ENCODE results near the gene AOAH.

AOAH gene

GRCh38 chr7:36570528-36571189 lies 153.6 kb downstream of the AOAH start:
- no peak overlapping the region for H3K27ac ChIP-seq

GRCh38 chr7:36568452-36568849 lies 155.8 kb downstream of the AOAH start:
- no peak for DNase-seq (ENCODE audit: low read depth, low spot score)
- no peak overlapping the region for H3K27ac ChIP-seq

More at GRCh38 chr7:36570528-36571189, 153.6 kb downstream of the AOAH start:
- no peak for DNase-seq (ENCODE audit: low read depth, low spot score)

- H3K27ac ChIP-seq: no peak overlapping the region
- DNase-seq (ENCODE audit: low read depth, low spot score): no peak
Measured at GRCh38 chr7:36567699-36568451, 156.4 kb downstream of the AOAH start.

GRCh38 chr7:36565792-36566356 lies 158.4 kb downstream of the AOAH start:
- no peak for DNase-seq (ENCODE audit: low read depth, low spot score)
- H3K27ac ChIP-seq: no peak overlapping the region

- no peak overlapping the region for H3K27ac ChIP-seq
Measured at GRCh38 chr7:36564489-36564888, 159.8 kb downstream of the AOAH start.

GRCh38 chr7:36563706-36564327 lies 160.5 kb downstream of the AOAH start:
- no peak for DNase-seq (ENCODE audit: low read depth, low spot score)
- no peak overlapping the region for H3K27ac ChIP-seq

More at GRCh38 chr7:36564489-36564888, 159.8 kb downstream of the AOAH start:
- DNase-seq (ENCODE audit: low read depth, low spot score): no peak

GRCh38 chr7:36562121-36562520 lies 162.2 kb downstream of the AOAH start:
- no peak overlapping the region for H3K27ac ChIP-seq

GRCh38 chr7:36549029-36549428 lies 175.3 kb downstream of the AOAH start:
- H3K27ac ChIP-seq: no peak overlapping the region
- DNase-seq (ENCODE audit: low read depth, low spot score): no peak

More at GRCh38 chr7:36562121-36562520, 162.2 kb downstream of the AOAH start:
- no peak for DNase-seq (ENCODE audit: low read depth, low spot score)

- DNase-seq (ENCODE audit: low read depth, low spot score): no peak
- no peak overlapping the region for H3K27ac ChIP-seq
Measured at GRCh38 chr7:36547416-36547815, 176.9 kb downstream of the AOAH start.

- H3K27ac ChIP-seq: no peak overlapping the region
- no peak for DNase-seq (ENCODE audit: low read depth, low spot score)
Measured at GRCh38 chr7:36546331-36546730, 178.0 kb downstream of the AOAH start.

- no peak overlapping the region for H3K27ac ChIP-seq
- DNase-seq (ENCODE audit: low read depth, low spot score): no peak
Measured at GRCh38 chr7:36545291-36545690, 179.0 kb downstream of the AOAH start.

GRCh38 chr7:36538126-36538525 lies 186.2 kb downstream of the AOAH start:
- H3K27ac ChIP-seq: no peak overlapping the region
- no peak for DNase-seq (ENCODE audit: low read depth, low spot score)

GRCh38 chr7:36535866-36536664 lies 188.2 kb downstream of the AOAH start:
- DNase-seq (ENCODE audit: low read depth, low spot score): no peak
- no peak overlapping the region for H3K27ac ChIP-seq

GRCh38 chr7:36533717-36534116 lies 190.6 kb downstream of the AOAH start:
- H3K27ac ChIP-seq: no peak overlapping the region
- no peak for DNase-seq (ENCODE audit: low read depth, low spot score)

- H3K27ac ChIP-seq: no peak overlapping the region
- DNase-seq (ENCODE audit: low read depth, low spot score): no peak
Measured at GRCh38 chr7:36532981-36533499, 191.3 kb downstream of the AOAH start.

- no peak for DNase-seq (ENCODE audit: low read depth, low spot score)
- H3K27ac ChIP-seq: no peak overlapping the region
Measured at GRCh38 chr7:36531951-36532350, 192.3 kb downstream of the AOAH start.

GRCh38 chr7:36530456-36530855 lies 193.8 kb downstream of the AOAH start:
- H3K27ac ChIP-seq: no peak overlapping the region
- DNase-seq (ENCODE audit: low read depth, low spot score): no peak

- peak overlapping the region; percentile 52 for H3K27ac ChIP-seq
- no peak for DNase-seq (ENCODE audit: low read depth, low spot score)
Measured at GRCh38 chr7:36527549-36527913, 196.8 kb downstream of the AOAH start.

GRCh38 chr7:36526863-36527548 lies 197.3 kb downstream of the AOAH start:
- H3K27ac ChIP-seq: peak overlapping the region; percentile 52
- peak; percentile 63 for DNase-seq (ENCODE audit: low read depth, low spot score)

Data from epithelial cell of prostate (primary cell).